DOHH2 (cell line): ENCODE measurements around the gene INO80D.

ENCODE experiments used
- H3F3A ChIP-seq: fragments of 200-600 bp; sonication (generic), shearing (Covaris generic); 2 replicates; pipeline ENCODE4 v1.6.0; 2016; ENCODE audit warnings: antibody characterized with exemption, mild to moderate bottlenecking; ENCODE audit not compliant: control insufficient read depth, insufficient read depth
- H3K27ac ChIP-seq: fragments of 200-600 bp; sonication (generic); 2 replicates; pipeline ENCODE4 v1.5.1; 2014; ENCODE audit warnings: low read depth, mild to moderate bottlenecking, low read length, moderate library complexity
- H3K27me3 ChIP-seq: fragments of 200-600 bp; sonication (generic); 2 replicates; pipeline ENCODE4 v1.6.1; 2014; ENCODE audit warnings: mild to moderate bottlenecking, low read length, mixed read lengths; ENCODE audit not compliant: control insufficient read depth
- H3K36me3 ChIP-seq: fragments of 200-600 bp; sonication (generic); 2 replicates; pipeline ENCODE4 v1.6.1; 2014; ENCODE audit warnings: mild to moderate bottlenecking, low read length, moderate library complexity, mixed read lengths; ENCODE audit not compliant: control insufficient read depth
- H3K4me1 ChIP-seq: fragments of 200-600 bp; sonication (generic); 2 replicates; pipeline ENCODE4 v1.6.1; 2014; ENCODE audit warnings: mild to moderate bottlenecking, low read length, mixed read lengths; ENCODE audit not compliant: control insufficient read depth
- H3K4me2 ChIP-seq: fragments of 200-600 bp; sonication (generic); 2 replicates; pipeline ENCODE4 v1.6.0; 2014; ENCODE audit warnings: mild to moderate bottlenecking, low read length, moderate library complexity
- H3K4me3 ChIP-seq: fragments of 200-600 bp; sonication (generic); 2 replicates; pipeline ENCODE4 v1.5.1; 2014; ENCODE audit warnings: mild to moderate bottlenecking, low read length, mixed read lengths
- H3K79me2 ChIP-seq: fragments of 200-600 bp; sonication (generic); 2 replicates; pipeline ENCODE4 v1.6.1; 2014; ENCODE audit warnings: mild to moderate bottlenecking, low read length, mixed read lengths; ENCODE audit not compliant: control insufficient read depth
- H3K9me2 ChIP-seq: fragments of 200-600 bp; sonication (generic); replicated peaks from 2 replicates; pipeline ENCODE4 v1.6.1; 2014; ENCODE audit warnings: mild to moderate bottlenecking, low read length, mixed read lengths; ENCODE audit not compliant: control insufficient read depth
- H3K9me3 ChIP-seq: fragments of 200-600 bp; sonication (generic); 2 replicates; pipeline ENCODE4 v1.6.1; 2014; ENCODE audit warnings: antibody characterized with exemption, low read length, mixed read lengths; ENCODE audit not compliant: control insufficient read depth, insufficient read depth
- H4K20me1 ChIP-seq: fragments of 200-600 bp; sonication (generic); 2 replicates; pipeline ENCODE4 v1.6.0; 2014; ENCODE audit warnings: low read depth, mild to moderate bottlenecking, antibody characterized with exemption, low read length, moderate library complexity; ENCODE audit not compliant: control insufficient read depth, insufficient read depth
- EZH2phosphoT487 ChIP-seq: fragments of 200-600 bp; sonication (generic); IDR thresholded peaks from 2 replicates; pipeline ENCODE4 v1.6.1; 2017; ENCODE audit warnings: borderline replicate concordance, mild to moderate bottlenecking, antibody characterized with exemption, low read length, moderate library complexity, mixed read lengths
- TF ChIP-seq, protein P1 (sequence below): fragments of 200-600 bp; sonication (generic); IDR thresholded peaks from one replicate; pipeline ENCODE4 v1.5.1; 2014; ENCODE audit warnings: antibody characterized with exemption, mild to moderate bottlenecking, low read depth, low read length; ENCODE audit not compliant: poor library complexity, severe bottlenecking

Gene INO80D

DNA sequence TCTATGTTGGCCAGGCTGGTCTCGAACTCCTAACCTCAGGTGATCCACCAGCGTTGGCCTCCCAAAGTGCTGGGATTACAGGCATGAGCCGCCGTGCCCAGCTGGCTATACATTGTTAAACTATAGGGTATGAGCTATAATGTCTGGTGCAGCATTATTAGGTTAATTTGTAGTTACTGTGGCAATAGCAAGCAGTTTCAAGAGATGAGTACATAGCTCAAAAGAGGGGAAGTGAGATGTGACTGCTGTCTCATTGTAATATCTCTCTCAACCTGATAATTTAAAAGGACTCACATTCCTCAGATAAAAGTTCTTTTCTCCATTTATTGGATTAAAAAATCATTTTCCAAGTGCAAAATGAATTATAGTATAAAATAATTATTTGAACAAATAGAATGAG, 116.4 kb downstream of the INO80D start:
- H3K9me3 ChIP-seq, result no peaks in the 10 kb centered on the region
- H4K20me1 ChIP-seq, result no peaks in the 10 kb centered on the region
- peaks cover 7% of the 10 kb centered on the region; the same call in 1 of the 2 replicates for H3K27me3 ChIP-seq
- no peak overlapping the region for H3K27ac ChIP-seq
- H3K36me3 ChIP-seq, result no peaks in the 10 kb centered on the region
- no peaks in the 10 kb centered on the region for H3F3A ChIP-seq
- H3K4me1 ChIP-seq, result no peaks in the 10 kb centered on the region
- no peaks in the 10 kb centered on the region for H3K79me2 ChIP-seq
- H3K4me2 ChIP-seq, result no peak overlapping the region
- no peak for TF ChIP-seq EZH2phosphoT487
- TF ChIP-seq, protein P1, sequence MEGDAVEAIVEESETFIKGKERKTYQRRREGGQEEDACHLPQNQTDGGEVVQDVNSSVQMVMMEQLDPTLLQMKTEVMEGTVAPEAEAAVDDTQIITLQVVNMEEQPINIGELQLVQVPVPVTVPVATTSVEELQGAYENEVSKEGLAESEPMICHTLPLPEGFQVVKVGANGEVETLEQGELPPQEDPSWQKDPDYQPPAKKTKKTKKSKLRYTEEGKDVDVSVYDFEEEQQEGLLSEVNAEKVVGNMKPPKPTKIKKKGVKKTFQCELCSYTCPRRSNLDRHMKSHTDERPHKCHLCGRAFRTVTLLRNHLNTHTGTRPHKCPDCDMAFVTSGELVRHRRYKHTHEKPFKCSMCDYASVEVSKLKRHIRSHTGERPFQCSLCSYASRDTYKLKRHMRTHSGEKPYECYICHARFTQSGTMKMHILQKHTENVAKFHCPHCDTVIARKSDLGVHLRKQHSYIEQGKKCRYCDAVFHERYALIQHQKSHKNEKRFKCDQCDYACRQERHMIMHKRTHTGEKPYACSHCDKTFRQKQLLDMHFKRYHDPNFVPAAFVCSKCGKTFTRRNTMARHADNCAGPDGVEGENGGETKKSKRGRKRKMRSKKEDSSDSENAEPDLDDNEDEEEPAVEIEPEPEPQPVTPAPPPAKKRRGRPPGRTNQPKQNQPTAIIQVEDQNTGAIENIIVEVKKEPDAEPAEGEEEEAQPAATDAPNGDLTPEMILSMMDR, result no peak
- H3K4me3 ChIP-seq, result no peak overlapping the region
- H3K9me2 ChIP-seq, result no peaks in the 10 kb centered on the region

DNA sequence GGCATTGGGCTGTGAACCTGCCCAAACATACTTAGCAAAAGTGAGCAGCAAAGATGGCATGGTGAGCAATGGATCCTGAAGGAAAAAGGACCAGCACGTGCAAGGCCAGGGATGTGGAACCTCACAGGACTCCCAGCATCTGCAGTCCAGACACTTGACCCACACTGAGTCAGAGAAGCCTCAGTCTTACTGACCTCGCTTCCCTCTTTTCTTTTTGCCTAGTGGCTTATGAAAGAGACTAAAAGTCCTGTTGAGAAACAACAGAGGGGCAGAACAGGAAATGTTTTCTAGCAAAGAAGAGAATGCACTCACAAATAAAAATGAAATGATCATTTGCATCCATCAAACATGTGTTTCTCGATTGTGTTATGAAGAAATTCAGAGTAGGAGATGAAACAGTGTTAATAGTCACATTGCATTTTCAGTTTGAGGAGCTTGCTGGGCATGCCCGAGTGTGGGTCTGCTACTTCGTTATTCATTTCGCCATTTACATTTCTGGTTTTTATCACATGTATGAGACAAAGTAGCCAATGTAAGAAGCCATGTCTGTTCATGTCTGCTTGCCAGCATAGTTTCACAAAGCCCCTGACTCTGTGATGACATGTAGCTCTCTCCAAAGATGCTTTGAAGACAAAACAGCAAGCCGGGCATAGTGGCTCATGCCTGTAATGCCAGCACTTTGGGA, 118.4 kb downstream of the INO80D start:
- H3F3A ChIP-seq, result no peaks in the 10 kb centered on the region
- no peaks in the 10 kb centered on the region for H3K79me2 ChIP-seq
- no peak overlapping the region for H3K4me2 ChIP-seq
- H3K27me3 ChIP-seq, result peaks cover 7% of the 10 kb centered on the region; the same call in 1 of the 2 replicates
- no peaks in the 10 kb centered on the region for H3K9me2 ChIP-seq
- H3K36me3 ChIP-seq, result no peaks in the 10 kb centered on the region
- H3K27ac ChIP-seq, result no peak overlapping the region
- no peak overlapping the region for H3K4me3 ChIP-seq
- no peaks in the 10 kb centered on the region for H3K4me1 ChIP-seq
- TF ChIP-seq EZH2phosphoT487, result no peak
- TF ChIP-seq, protein P1, result no peak
- no peaks in the 10 kb centered on the region for H4K20me1 ChIP-seq
- H3K9me3 ChIP-seq, result no peaks in the 10 kb centered on the region

DNA sequence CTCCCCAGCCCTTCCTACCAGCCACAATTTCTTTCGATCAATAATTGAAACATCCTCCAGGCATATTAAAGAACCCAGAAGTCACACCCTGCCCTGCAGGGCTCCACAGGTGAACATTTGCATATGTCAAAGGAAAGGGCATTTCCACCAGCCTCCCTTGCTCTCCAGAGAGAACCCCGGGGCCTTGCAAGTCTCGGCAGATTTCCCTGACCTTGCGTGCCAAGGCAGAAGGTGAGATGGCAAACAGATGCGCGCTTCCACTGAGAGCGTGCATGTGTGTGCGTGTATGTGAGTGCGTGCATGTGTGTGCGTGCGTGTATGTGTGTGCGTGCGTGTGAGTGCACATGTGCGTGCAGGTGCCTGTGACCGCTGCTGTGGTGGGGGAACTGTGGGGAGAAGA, 120.3 kb downstream of the INO80D start:
- H3K27me3 ChIP-seq, result peaks cover 4% of the 10 kb centered on the region; the same call in 1 of the 2 replicates
- no peak overlapping the region for H3K4me2 ChIP-seq

More for the DNA sequence above, 120.3 kb downstream of the INO80D start:
- Histone ChIP-seq H4K20me1 (no peaks in the 10 kb centered on the region), H3K27ac (no peak overlapping the region), H3F3A (no peaks in the 10 kb centered on the region), H3K79me2 (no peaks in the 10 kb centered on the region), H3K4me1 (no peaks in the 10 kb centered on the region), H3K36me3 (no peaks in the 10 kb centered on the region), H3K4me3 (no peak overlapping the region), H3K9me2 (no peaks in the 10 kb centered on the region), H3K9me3 (no peaks in the 10 kb centered on the region)
- TF ChIP-seq, protein P1, result no peak
- no peak for TF ChIP-seq EZH2phosphoT487
